Cortex of kidney (tissue), 1 donor: ENCODE data around the gene C11orf42.

Experiments
- DNase-seq: peaks from one replicate; lab custom pipeline; 2025; lab: John Stamatoyannopoulos, UW

The C11orf42 gene

DNA sequence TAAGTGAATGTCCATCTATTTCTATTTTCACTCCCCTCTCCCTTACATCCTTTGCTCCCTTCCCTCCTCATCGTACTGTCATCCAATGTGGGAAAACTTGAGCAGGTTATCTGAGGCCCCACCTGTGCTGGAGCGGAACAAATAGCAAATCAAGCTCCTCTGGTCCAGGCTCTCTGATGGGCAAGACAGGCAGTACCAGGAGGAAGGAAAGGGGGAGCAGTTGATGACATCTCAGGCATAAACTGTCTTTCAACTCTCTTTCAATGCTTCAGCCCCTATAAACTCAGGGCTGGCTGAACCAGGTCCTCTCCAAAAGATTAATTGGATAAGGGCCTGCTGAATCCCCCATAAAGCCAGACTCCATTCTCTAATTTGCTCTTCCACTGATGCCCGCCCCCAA is 52.8 kb downstream of the C11orf42 start:
- no peak for DNase-seq

DNA sequence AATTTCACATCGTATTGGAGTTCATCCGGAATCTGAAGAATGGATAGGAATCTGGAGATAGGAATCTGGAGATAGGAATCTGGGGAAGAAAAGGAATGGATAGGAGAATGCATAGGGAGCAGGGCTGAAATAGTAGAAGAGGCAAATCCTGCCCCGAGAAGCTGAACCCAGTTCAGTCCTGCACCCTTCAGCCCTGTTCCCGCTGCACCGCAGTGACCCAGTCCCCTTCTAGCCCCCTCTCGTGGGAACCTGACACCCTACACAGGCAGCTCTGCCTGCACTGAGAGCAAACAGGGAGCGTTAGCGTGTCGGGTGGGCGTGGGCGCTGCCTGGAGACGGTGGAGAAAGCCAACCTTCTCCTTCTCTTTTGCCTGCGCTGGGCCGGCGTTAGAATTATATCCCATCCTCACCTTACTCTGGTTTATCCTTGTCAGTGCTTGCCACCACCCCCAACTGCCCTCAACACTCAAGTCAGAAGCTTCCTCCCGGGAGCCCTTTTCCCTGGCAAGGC is 53.3 kb downstream of the C11orf42 start:
- DNase-seq, result no peak

DNA sequence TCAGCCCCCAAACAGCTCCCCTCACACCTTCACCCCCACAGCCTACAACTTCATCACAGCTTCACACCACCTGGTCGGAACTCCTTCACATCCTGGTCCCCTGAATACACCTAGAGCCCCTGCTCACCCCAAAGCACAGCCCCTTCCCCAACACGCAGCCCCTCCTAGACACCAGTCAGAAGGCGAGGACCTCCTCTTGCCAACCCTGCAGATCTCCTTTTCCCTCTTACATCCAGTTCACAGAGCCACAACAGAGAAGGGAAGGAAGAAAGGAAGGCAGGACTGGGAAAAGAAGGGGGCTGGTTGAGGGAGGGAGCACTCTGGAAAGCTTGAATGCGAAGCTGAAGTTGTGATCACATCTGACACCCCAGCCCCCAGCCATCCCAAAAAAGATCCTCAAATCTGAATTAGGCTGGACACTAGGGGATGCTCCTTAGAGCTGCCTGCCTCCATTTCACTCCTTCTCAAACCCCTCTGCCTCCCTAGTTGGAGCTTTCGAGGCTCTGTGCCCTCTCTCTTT is 54.9 kb downstream of the C11orf42 start:
- DNase-seq, result no peak
